Hepatocyte (in vitro differentiated cells): ENCODE data around the gene FNDC4. TPM values are rescaled to one million over a fixed set of nuclear protein-coding genes. Genes with fewer than 3 reads are reported as not detected.

Experiments
- DNase-seq: peaks from one replicate; pipeline ENCODE4 v3.0.0-alpha.2; 2016; ENCODE audit warnings: low spot score
- H2AFZ ChIP-seq: fragments of 200-600 bp; sonication (generic); 2 replicates; pipeline ENCODE4 v1.6.0; 2016; ENCODE audit warnings: antibody characterized with exemption, mild to moderate bottlenecking
- H3K27ac ChIP-seq: fragments of 200-600 bp; sonication (generic); 2 replicates; pipeline ENCODE4 v1.5.1; 2016; ENCODE audit warnings: mild to moderate bottlenecking
- H3K27me3 ChIP-seq: fragments of 200-600 bp; sonication (generic); 2 replicates; pipeline ENCODE4 v1.6.1; 2016
- H3K36me3 ChIP-seq: fragments of 200-600 bp; sonication (generic); replicated peaks from 2 replicates; pipeline ENCODE4 v1.5.1; 2016; ENCODE audit warnings: low read depth; ENCODE audit not compliant: insufficient read depth
- H3K4me1 ChIP-seq: fragments of 200-600 bp; sonication (generic); 2 replicates; pipeline ENCODE4 v1.5.1; 2016; ENCODE audit warnings: mild to moderate bottlenecking, moderate library complexity; ENCODE audit not compliant: insufficient read depth
- H3K4me2 ChIP-seq: fragments of 200-600 bp; sonication (generic); 2 replicates; pipeline ENCODE4 v1.6.0; 2016
- H3K4me3 ChIP-seq: fragments of 200-600 bp; sonication (generic); 2 replicates; pipeline ENCODE4 v1.5.1; 2016; ENCODE audit warnings: mild to moderate bottlenecking
- H3K79me2 ChIP-seq: fragments of 200-600 bp; sonication (generic); 2 replicates; pipeline ENCODE4 v1.6.0; 2017; ENCODE audit warnings: mild to moderate bottlenecking
- H3K9me2 ChIP-seq: fragments of 200-600 bp; sonication (generic); replicated peaks from 2 replicates; pipeline ENCODE4 v1.6.0; 2017; ENCODE audit warnings: mild to moderate bottlenecking; ENCODE audit not compliant: insufficient read depth
- H3K9me3 ChIP-seq: fragments of 200-600 bp; sonication (generic); 2 replicates; pipeline ENCODE4 v1.5.1; 2016; ENCODE audit warnings: low read depth, mild to moderate bottlenecking
- H4K20me1 ChIP-seq: fragments of 200-600 bp; sonication (generic); 2 replicates; pipeline ENCODE4 v1.6.0; 2016; ENCODE audit warnings: mild to moderate bottlenecking; ENCODE audit not compliant: insufficient read depth, poor library complexity, severe bottlenecking
- EZH2 ChIP-seq: fragments of 200-600 bp; sonication (generic); IDR thresholded peaks from 2 replicates; pipeline ENCODE4 v1.6.1; 2016; ENCODE audit warnings: antibody characterized with exemption, mild to moderate bottlenecking, borderline replicate concordance
- EZH2phosphoT487 ChIP-seq: fragments of 200-600 bp; sonication (generic); IDR thresholded peaks from one replicate; pipeline ENCODE4 v1.6.1; 2018; ENCODE audit warnings: antibody characterized with exemption, mild to moderate bottlenecking, low read depth, moderate library complexity; ENCODE audit not compliant: unreplicated experiment, severe bottlenecking
- WGBS: methylation state at CpG from one replicate; pipeline ENCODE4 v1.1.6; 2016; ENCODE audit warnings: low lambda C conversion rate; ENCODE audit errors: missing lambda C conversion rate; 5-methylcytosine and 5-hydroxymethylcytosine counted together
- polyA plus RNA-seq: library from polyadenylated mRNA; unstranded; fragments of >200 nt; fragmentation: Nextera tagmentation; extraction: Ambion mirVana; gene quantifications from 2 replicates; pipeline ENCODE4 v1.2.1, GENCODE V29; 2016
- total RNA-seq: library from RNA; depleted of rRNA; stranded (reverse); fragments of >200 nt; gene quantifications from 2 replicates; pipeline ENCODE4 v1.2.3, GENCODE V29; 2014
- TF ChIP-seq, protein P1 (sequence below): fragments of 200-600 bp; sonication (generic); IDR thresholded peaks from 2 replicates; pipeline ENCODE4 v1.5.1; 2016; ENCODE audit warnings: antibody characterized with exemption, mild to moderate bottlenecking; ENCODE audit not compliant: poor library complexity

FNDC4 gene
- total and polyA plus RNA-seq, 2 experiments from 2014 or later, result 16.3 to 21.4 TPM

- no peaks in the 10 kb centered on the region for H3K79me2 ChIP-seq
- no peaks in the 10 kb centered on the region for H3K27me3 ChIP-seq
- no peaks in the 10 kb centered on the region for H3K9me2 ChIP-seq
- H3K27ac ChIP-seq, result no peak overlapping the region
- 90% methylated on average over 8 of the region's 8 CpGs for WGBS
- no peak for DNase-seq
- TF ChIP-seq EZH2 (no peak), EZH2phosphoT487 (no peak)
- TF ChIP-seq, protein P1, sequence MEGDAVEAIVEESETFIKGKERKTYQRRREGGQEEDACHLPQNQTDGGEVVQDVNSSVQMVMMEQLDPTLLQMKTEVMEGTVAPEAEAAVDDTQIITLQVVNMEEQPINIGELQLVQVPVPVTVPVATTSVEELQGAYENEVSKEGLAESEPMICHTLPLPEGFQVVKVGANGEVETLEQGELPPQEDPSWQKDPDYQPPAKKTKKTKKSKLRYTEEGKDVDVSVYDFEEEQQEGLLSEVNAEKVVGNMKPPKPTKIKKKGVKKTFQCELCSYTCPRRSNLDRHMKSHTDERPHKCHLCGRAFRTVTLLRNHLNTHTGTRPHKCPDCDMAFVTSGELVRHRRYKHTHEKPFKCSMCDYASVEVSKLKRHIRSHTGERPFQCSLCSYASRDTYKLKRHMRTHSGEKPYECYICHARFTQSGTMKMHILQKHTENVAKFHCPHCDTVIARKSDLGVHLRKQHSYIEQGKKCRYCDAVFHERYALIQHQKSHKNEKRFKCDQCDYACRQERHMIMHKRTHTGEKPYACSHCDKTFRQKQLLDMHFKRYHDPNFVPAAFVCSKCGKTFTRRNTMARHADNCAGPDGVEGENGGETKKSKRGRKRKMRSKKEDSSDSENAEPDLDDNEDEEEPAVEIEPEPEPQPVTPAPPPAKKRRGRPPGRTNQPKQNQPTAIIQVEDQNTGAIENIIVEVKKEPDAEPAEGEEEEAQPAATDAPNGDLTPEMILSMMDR, result no peak
- H4K20me1 ChIP-seq, result no peaks in the 10 kb centered on the region
- no peaks in the 10 kb centered on the region for H3K36me3 ChIP-seq
- H2AFZ ChIP-seq, result no peak overlapping the region
- no peak overlapping the region for H3K4me2 ChIP-seq
- no peaks in the 10 kb centered on the region for H3K9me3 ChIP-seq
- no peaks in the 10 kb centered on the region for H3K4me1 ChIP-seq
- no peak overlapping the region for H3K4me3 ChIP-seq
Measured at GRCh38 chr2:27461118-27461517, 33.9 kb downstream of the FNDC4 start.

GRCh38 chr2:27453968-27454367, 41.0 kb downstream of the FNDC4 start:
- Histone ChIP-seq H3K4me1 (no peaks in the 10 kb centered on the region), H3K4me3 (no peak overlapping the region), H3K79me2 (no peaks in the 10 kb centered on the region), H3K27me3 (no peaks in the 10 kb centered on the region), H3K36me3 (no peaks in the 10 kb centered on the region), H3K4me2 (no peak overlapping the region), H3K9me2 (no peaks in the 10 kb centered on the region), H3K27ac (no peak overlapping the region), H4K20me1 (no peaks in the 10 kb centered on the region), H2AFZ (no peak overlapping the region), H3K9me3 (no peaks in the 10 kb centered on the region)
- WGBS, result 91% methylated on average over 7 of the region's 7 CpGs
- TF ChIP-seq, protein P1, result no peak
- TF ChIP-seq EZH2 (no peak), EZH2phosphoT487 (no peak)
- no peak for DNase-seq

GRCh38 chr2:27451095-27451494, 43.9 kb downstream of the FNDC4 start:
- H3K9me3 ChIP-seq, result no peaks in the 10 kb centered on the region
- H3K79me2 ChIP-seq, result no peaks in the 10 kb centered on the region
- H2AFZ ChIP-seq, result no peak overlapping the region
- no peak overlapping the region for H3K27ac ChIP-seq
- H3K9me2 ChIP-seq, result no peaks in the 10 kb centered on the region
- H3K4me3 ChIP-seq, result no peak overlapping the region
- DNase-seq, result no peak
- TF ChIP-seq EZH2 (no peak), EZH2phosphoT487 (no peak)
- TF ChIP-seq, protein P1, result no peak
- H3K36me3 ChIP-seq, result no peaks in the 10 kb centered on the region
- H3K4me2 ChIP-seq, result no peak overlapping the region
- no peaks in the 10 kb centered on the region for H3K4me1 ChIP-seq
- H3K27me3 ChIP-seq, result no peaks in the 10 kb centered on the region
- no peaks in the 10 kb centered on the region for H4K20me1 ChIP-seq
- WGBS, result 100% methylated on average over 1 of the region's 1 CpG

GRCh38 chr2:27448381-27448780, 46.6 kb downstream of the FNDC4 start:
- 83% methylated on average over 3 of the region's 3 CpGs for WGBS
- H3K27me3 ChIP-seq, result no peaks in the 10 kb centered on the region
- no peak overlapping the region for H3K4me3 ChIP-seq
- no peak overlapping the region for H3K27ac ChIP-seq
- no peaks in the 10 kb centered on the region for H3K9me2 ChIP-seq
- no peaks in the 10 kb centered on the region for H4K20me1 ChIP-seq
- no peaks in the 10 kb centered on the region for H3K36me3 ChIP-seq
- H3K79me2 ChIP-seq, result no peaks in the 10 kb centered on the region
- TF ChIP-seq, protein P1, result no peak
- TF ChIP-seq EZH2phosphoT487 (no peak), EZH2 (no peak)
- DNase-seq, result no peak
- no peaks in the 10 kb centered on the region for H3K9me3 ChIP-seq
- H2AFZ ChIP-seq, result no peak overlapping the region
- no peaks in the 10 kb centered on the region for H3K4me1 ChIP-seq
- H3K4me2 ChIP-seq, result no peak overlapping the region
